ENCODE results near the gene EP400. TPM values are rescaled to one million over a fixed set of nuclear protein-coding genes. Genes with fewer than 3 reads are reported as not detected.

Gene EP400
- total RNA-seq, 1 experiment from 2014 or later = 61.7 TPM

DNA sequence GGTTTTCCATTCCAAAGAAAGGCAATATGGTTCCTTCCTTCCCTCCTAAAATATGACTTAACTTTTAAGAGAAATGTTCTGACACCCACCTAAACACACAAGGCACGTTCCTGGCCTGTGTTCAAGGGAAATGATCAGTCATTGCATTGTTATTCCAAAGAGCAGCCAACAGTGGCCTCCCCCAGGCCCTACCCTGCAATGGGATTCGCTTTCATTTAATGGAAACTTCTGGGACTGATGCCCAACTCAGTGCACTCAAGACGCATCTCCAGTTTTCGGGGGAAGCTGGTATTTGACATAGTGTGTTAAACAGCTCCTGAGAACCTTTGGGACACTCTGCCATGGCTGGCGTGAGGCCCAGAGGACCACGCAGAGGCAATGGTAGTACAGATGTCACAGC is 128.4 kb downstream of the EP400 start:
- no CpG with 5 or more reads among the region's 6 CpGs for WGBS (ENCODE audit: extremely low coverage, insufficient read length, low lambda C conversion rate)
- H3K9me3 Mint-ChIP-seq = no peaks in the 10 kb centered on the region
- H3K27me3 Mint-ChIP-seq (ENCODE audit: low read depth) = peaks cover 2% of the 10 kb centered on the region; the same call in 1 of the 2 replicates
- Histone ChIP-seq H3K27ac (ENCODE audit: insufficient read length, low read depth, low read length) (no peak overlapping the region), H2AFZ (ENCODE audit: low read length) (no peak overlapping the region), H3K23me2 (ENCODE audit: insufficient read length, low read depth, low read length, poor library complexity, severe bottlenecking) (no peaks in the 10 kb centered on the region), H3K4ac (ENCODE audit: low read depth, low read length) (no peak overlapping the region), H4K91ac (ENCODE audit: insufficient read length, low read depth, low read length) (no peak overlapping the region), H3K79me2 (ENCODE audit: insufficient read depth, low read length) (no peaks in the 10 kb centered on the region), H3K27me3 (ENCODE audit: insufficient read depth, low read length) (no peaks in the 10 kb centered on the region), H2BK15ac (ENCODE audit: low read depth, low read length) (no peak overlapping the region), H3K9me3 (ENCODE audit: control insufficient read depth, low read depth, low read length) (no peaks in the 10 kb centered on the region), H4K5ac (ENCODE audit: insufficient read length, low read depth, low read length) (no peak overlapping the region), H3K79me1 (ENCODE audit: insufficient read depth, low read depth, low read length, poor library complexity, severe bottlenecking) (no peaks in the 10 kb centered on the region), H3K56ac (ENCODE audit: insufficient read length, low read depth, low read length) (no peak overlapping the region), H2BK20ac (ENCODE audit: low read depth, low read length, poor library complexity, severe bottlenecking) (no peak overlapping the region), H2BK12ac (ENCODE audit: insufficient read length, low read depth, low read length) (no peak overlapping the region), H4K8ac (replicated peaks; ENCODE audit: insufficient read length, low read depth, low read length) (no peak overlapping the region), H3K18ac (ENCODE audit: insufficient read length, low read depth, low read length) (no peak overlapping the region), H2BK5ac (ENCODE audit: insufficient read length, low read length) (no peak overlapping the region), H3K14ac (ENCODE audit: insufficient read depth, low read length) (no peak overlapping the region), H2BK120ac (ENCODE audit: low read depth, low read length, poor library complexity, severe bottlenecking) (no peak overlapping the region), H4K20me1 (ENCODE audit: control insufficient read depth, insufficient read depth, insufficient read length) (no peaks in the 10 kb centered on the region), H3K23ac (ENCODE audit: insufficient read length, low read depth, low read length) (no peak overlapping the region), H3K9ac (ENCODE audit: extremely low read depth, insufficient read length, low read length) (no peak overlapping the region), H3K4me2 (ENCODE audit: insufficient read depth, insufficient read length, low read length) (no peak overlapping the region), H3K4me1 (ENCODE audit: insufficient read depth, low read length) (no peaks in the 10 kb centered on the region), H3T11ph (ENCODE audit: low read length) (no peak overlapping the region), H2AK5ac (ENCODE audit: insufficient read length, low read length) (no peak overlapping the region)
- no peak overlapping the region for H3K4me3 Mint-ChIP-seq
- peak overlapping the region in 2 of 3 experiments; percentile 21 to 23; a peak in 1 of 7 replicates for H3K27ac Mint-ChIP-seq
- no peak for DNase-seq
- peaks cover 23 to 51% (median 48%) of the 10 kb centered on the region in 3 experiments; a peak in 6 of 7 replicates for H3K36me3 Mint-ChIP-seq (ENCODE audit: insufficient read depth in 1 of 3, low read depth in 3 of 3)
- TF ChIP-seq, protein P1, sequence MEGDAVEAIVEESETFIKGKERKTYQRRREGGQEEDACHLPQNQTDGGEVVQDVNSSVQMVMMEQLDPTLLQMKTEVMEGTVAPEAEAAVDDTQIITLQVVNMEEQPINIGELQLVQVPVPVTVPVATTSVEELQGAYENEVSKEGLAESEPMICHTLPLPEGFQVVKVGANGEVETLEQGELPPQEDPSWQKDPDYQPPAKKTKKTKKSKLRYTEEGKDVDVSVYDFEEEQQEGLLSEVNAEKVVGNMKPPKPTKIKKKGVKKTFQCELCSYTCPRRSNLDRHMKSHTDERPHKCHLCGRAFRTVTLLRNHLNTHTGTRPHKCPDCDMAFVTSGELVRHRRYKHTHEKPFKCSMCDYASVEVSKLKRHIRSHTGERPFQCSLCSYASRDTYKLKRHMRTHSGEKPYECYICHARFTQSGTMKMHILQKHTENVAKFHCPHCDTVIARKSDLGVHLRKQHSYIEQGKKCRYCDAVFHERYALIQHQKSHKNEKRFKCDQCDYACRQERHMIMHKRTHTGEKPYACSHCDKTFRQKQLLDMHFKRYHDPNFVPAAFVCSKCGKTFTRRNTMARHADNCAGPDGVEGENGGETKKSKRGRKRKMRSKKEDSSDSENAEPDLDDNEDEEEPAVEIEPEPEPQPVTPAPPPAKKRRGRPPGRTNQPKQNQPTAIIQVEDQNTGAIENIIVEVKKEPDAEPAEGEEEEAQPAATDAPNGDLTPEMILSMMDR (conservative IDR thresholded peaks at IDR 0.05) = no peak
- H3K4me1 Mint-ChIP-seq = no peaks in the 10 kb centered on the region
